HepG2 (cell line): Measurements from ENCODE around the gene BRSK2.

Experiments
- CBX2 ChIP-seq, 2 experiments: fragments of 200-600 bp in 1 of 2; sonication (generic); formaldehyde crosslinking in 1 of 2; IDR thresholded peaks; 2 replicates each; pipeline versions ENCODE4 v1.7.0 to v1.8.1; 2018 to 2022; ENCODE audit warnings: low read depth in 2 of 2, low read length in 1 of 2, mild to moderate bottlenecking in 1 of 2, missing genetic modification reagents in 1 of 2
- GATAD2A ChIP-seq: IDR thresholded peaks from 2 replicates; pipeline ENCODE4 v1.6.1; 2016
- JUND ChIP-seq: sonication (generic); formaldehyde crosslinking; IDR thresholded peaks from 2 replicates; pipeline ENCODE4 v1.8.0; 2022; ENCODE audit warnings: mild to moderate bottlenecking, missing genetic modification reagents
- POLR2AphosphoS5 ChIP-seq: IDR thresholded peaks from 2 replicates; pipeline ENCODE4 v1.6.1; 2012; ENCODE audit warnings: low read depth, low read length
- ZFP36 ChIP-seq: fragments of 150-350 bp; IDR thresholded peaks from 2 replicates; pipeline ENCODE4 v1.6.1; 2018; ENCODE audit warnings: borderline replicate concordance, low read length, low read depth; ENCODE audit not compliant: partially characterized antibody
- ZNF121 ChIP-seq: sonication (generic); formaldehyde crosslinking; IDR thresholded peaks from 2 replicates; pipeline ENCODE4 v1.5.0; 2020; ENCODE audit warnings: mild to moderate bottlenecking, missing genetic modification reagents
- ZNF235 ChIP-seq: sonication (generic); formaldehyde crosslinking; IDR thresholded peaks from 2 replicates; pipeline ENCODE4 v1.8.1; 2023; ENCODE audit warnings: mild to moderate bottlenecking, missing genetic modification reagents, borderline replicate concordance
- ZNF274 ChIP-seq: sonication (generic); formaldehyde crosslinking; IDR thresholded peaks from 2 replicates; pipeline ENCODE4 v1.5.1; 2020; ENCODE audit warnings: mild to moderate bottlenecking, missing genetic modification reagents
- ZNF350 ChIP-seq: sonication (generic); formaldehyde crosslinking; IDR thresholded peaks from 2 replicates; pipeline ENCODE4 v1.4.0; 2020; ENCODE audit warnings: mild to moderate bottlenecking, low read depth, missing genetic modification reagents, borderline replicate concordance
- TF ChIP-seq, protein P1 (sequence below): sonication (generic); formaldehyde crosslinking; IDR thresholded peaks from 2 replicates; pipeline ENCODE4 v1.4.0; 2020; ENCODE audit warnings: missing genetic modification reagents
- TF ChIP-seq, protein P2 (sequence below): sonication (generic); formaldehyde crosslinking; IDR thresholded peaks from 2 replicates; pipeline ENCODE4 v1.5.0; 2020; ENCODE audit warnings: mild to moderate bottlenecking, missing genetic modification reagents, borderline replicate concordance
- TF ChIP-seq, protein P3 (sequence below): sonication (generic); formaldehyde crosslinking; IDR thresholded peaks from 2 replicates; pipeline ENCODE4 v1.4.0; 2020; ENCODE audit warnings: mild to moderate bottlenecking, missing genetic modification reagents, borderline replicate concordance
- TF ChIP-seq, protein P4 (sequence below): sonication (generic); formaldehyde crosslinking; IDR thresholded peaks from 2 replicates; pipeline ENCODE4 v1.5.0; 2020; ENCODE audit warnings: mild to moderate bottlenecking, missing genetic modification reagents

DNA sequence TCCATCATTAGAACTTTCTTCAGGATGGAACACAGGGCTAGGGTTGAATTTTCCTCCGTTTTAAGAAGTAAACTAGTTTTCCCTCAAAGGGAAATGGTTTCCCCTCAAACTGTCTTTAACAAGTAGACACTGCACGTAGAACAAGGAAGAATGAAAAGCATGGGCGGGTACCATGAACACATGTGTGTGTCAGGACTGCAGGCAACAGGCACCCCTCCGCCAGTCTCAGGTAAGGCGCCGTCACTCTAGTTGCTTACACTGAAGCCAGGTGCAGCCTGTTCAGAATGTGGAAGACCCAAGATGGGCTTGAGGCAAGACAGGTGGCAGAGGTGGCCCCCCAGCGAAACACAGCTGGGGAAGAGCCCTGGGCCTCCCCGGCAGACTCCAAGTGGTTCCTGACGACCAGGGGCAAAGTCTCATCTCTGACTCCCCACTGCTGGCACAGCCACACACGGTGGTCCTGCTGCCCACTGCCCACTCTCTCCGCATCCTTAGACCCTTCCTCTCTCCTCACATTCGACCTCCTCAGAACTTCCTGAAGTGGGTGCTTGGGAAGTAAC, 122.3 kb downstream of the BRSK2 start:
- TF ChIP-seq GATAD2A (CRISPR knock-in tag) (no peak), ZFP36 (no peak), ZNF121 (no peak), POLR2AphosphoS5 (no peak), ZNF274 (CRISPR knock-in tag) (no peak), JUND (CRISPR knock-in tag) (no peak), CBX2 (IDR thresholded peaks at IDR 0.05; ENCODE audit: low read depth, low read length) (no peak), CBX2 (CRISPR knock-in tag; IDR thresholded peaks at IDR 0.05; ENCODE audit: low read depth) (no peak), ZNF350 (no peak), ZNF235 (CRISPR knock-in tag) (no peak)
- TF ChIP-seq, protein P1, sequence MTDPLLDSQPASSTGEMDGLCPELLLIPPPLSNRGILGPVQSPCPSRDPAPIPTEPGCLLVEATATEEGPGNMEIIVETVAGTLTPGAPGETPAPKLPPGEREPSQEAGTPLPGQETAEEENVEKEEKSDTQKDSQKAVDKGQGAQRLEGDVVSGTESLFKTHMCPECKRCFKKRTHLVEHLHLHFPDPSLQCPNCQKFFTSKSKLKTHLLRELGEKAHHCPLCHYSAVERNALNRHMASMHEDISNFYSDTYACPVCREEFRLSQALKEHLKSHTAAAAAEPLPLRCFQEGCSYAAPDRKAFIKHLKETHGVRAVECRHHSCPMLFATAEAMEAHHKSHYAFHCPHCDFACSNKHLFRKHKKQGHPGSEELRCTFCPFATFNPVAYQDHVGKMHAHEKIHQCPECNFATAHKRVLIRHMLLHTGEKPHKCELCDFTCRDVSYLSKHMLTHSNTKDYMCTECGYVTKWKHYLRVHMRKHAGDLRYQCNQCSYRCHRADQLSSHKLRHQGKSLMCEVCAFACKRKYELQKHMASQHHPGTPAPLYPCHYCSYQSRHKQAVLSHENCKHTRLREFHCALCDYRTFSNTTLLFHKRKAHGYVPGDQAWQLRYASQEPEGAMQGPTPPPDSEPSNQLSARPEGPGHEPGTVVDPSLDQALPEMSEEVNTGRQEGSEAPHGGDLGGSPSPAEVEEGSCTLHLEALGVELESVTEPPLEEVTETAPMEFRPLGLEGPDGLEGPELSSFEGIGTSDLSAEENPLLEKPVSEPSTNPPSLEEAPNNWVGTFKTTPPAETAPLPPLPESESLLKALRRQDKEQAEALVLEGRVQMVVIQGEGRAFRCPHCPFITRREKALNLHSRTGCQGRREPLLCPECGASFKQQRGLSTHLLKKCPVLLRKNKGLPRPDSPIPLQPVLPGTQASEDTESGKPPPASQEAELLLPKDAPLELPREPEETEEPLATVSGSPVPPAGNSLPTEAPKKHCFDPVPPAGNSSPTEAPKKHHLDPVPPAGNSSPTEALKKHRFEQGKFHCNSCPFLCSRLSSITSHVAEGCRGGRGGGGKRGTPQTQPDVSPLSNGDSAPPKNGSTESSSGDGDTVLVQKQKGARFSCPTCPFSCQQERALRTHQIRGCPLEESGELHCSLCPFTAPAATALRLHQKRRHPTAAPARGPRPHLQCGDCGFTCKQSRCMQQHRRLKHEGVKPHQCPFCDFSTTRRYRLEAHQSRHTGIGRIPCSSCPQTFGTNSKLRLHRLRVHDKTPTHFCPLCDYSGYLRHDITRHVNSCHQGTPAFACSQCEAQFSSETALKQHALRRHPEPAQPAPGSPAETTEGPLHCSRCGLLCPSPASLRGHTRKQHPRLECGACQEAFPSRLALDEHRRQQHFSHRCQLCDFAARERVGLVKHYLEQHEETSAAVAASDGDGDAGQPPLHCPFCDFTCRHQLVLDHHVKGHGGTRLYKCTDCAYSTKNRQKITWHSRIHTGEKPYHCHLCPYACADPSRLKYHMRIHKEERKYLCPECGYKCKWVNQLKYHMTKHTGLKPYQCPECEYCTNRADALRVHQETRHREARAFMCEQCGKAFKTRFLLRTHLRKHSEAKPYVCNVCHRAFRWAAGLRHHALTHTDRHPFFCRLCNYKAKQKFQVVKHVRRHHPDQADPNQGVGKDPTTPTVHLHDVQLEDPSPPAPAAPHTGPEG (CRISPR knock-in tag) = no peak
- TF ChIP-seq, protein P2, sequence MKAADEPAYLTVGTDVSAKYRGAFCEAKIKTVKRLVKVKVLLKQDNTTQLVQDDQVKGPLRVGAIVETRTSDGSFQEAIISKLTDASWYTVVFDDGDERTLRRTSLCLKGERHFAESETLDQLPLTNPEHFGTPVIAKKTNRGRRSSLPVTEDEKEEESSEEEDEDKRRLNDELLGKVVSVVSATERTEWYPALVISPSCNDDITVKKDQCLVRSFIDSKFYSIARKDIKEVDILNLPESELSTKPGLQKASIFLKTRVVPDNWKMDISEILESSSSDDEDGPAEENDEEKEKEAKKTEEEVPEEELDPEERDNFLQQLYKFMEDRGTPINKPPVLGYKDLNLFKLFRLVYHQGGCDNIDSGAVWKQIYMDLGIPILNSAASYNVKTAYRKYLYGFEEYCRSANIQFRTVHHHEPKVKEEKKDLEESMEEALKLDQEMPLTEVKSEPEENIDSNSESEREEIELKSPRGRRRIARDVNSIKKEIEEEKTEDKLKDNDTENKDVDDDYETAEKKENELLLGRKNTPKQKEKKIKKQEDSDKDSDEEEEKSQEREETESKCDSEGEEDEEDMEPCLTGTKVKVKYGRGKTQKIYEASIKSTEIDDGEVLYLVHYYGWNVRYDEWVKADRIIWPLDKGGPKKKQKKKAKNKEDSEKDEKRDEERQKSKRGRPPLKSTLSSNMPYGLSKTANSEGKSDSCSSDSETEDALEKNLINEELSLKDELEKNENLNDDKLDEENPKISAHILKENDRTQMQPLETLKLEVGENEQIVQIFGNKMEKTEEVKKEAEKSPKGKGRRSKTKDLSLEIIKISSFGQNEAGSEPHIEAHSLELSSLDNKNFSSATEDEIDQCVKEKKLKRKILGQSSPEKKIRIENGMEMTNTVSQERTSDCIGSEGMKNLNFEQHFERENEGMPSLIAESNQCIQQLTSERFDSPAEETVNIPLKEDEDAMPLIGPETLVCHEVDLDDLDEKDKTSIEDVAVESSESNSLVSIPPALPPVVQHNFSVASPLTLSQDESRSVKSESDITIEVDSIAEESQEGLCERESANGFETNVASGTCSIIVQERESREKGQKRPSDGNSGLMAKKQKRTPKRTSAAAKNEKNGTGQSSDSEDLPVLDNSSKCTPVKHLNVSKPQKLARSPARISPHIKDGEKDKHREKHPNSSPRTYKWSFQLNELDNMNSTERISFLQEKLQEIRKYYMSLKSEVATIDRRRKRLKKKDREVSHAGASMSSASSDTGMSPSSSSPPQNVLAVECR = no peak
- TF ChIP-seq, protein P3, sequence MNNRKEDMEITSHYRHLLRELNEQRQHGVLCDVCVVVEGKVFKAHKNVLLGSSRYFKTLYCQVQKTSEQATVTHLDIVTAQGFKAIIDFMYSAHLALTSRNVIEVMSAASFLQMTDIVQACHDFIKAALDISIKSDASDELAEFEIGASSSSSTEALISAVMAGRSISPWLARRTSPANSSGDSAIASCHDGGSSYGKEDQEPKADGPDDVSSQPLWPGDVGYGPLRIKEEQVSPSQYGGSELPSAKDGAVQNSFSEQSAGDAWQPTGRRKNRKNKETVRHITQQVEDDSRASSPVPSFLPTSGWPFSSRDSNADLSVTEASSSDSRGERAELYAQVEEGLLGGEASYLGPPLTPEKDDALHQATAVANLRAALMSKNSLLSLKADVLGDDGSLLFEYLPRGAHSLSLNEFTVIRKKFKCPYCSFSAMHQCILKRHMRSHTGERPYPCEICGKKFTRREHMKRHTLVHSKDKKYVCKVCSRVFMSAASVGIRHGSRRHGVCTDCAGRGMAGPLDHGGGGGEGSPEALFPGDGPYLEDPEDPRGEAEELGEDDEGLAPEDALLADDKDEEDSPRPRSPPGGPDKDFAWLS (CRISPR knock-in tag) = no peak
- TF ChIP-seq, protein P4, sequence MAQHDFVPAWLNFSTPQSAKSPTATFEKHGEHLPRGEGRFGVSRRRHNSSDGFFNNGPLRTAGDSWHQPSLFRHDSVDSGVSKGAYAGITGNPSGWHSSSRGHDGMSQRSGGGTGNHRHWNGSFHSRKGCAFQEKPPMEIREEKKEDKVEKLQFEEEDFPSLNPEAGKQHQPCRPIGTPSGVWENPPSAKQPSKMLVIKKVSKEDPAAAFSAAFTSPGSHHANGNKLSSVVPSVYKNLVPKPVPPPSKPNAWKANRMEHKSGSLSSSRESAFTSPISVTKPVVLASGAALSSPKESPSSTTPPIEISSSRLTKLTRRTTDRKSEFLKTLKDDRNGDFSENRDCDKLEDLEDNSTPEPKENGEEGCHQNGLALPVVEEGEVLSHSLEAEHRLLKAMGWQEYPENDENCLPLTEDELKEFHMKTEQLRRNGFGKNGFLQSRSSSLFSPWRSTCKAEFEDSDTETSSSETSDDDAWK (CRISPR knock-in tag) = no peak
